NT2/D1 (cell line): Measurements from ENCODE around the gene LRRC3C.

Experiments used
- SUZ12 ChIP-seq: IDR thresholded peaks from 2 replicates; pipeline ENCODE4 v1.6.1; 2011; ENCODE audit not compliant: insufficient read length, insufficient read depth; ENCODE audit errors: extremely low read depth
- YY1 ChIP-seq: IDR thresholded peaks from 2 replicates; pipeline ENCODE4 v1.6.1; 2011; ENCODE audit not compliant: insufficient read length, insufficient read depth
- ZNF274 ChIP-seq: IDR thresholded peaks from 2 replicates; pipeline ENCODE4 v1.6.1; 2011; ENCODE audit warnings: mild to moderate bottlenecking, low read depth, low read length

GRCh38 chr17:39898088-39898487, 29.4 kb upstream of the LRRC3C start:
- TF ChIP-seq ZNF274: no peak
- TF ChIP-seq SUZ12: no peak
- TF ChIP-seq YY1: no peak
